K562 (cell line): ENCODE results near the gene LY6G6F. TPM values are rescaled to one million over a fixed set of nuclear protein-coding genes. Genes with fewer than 3 reads are reported as not detected.

ENCODE experiments used
- BCL6 ChIP-seq: fragments of 250-450 bp; sonication (Bioruptor Pico); IDR thresholded peaks from 2 replicates; pipeline ENCODE4 v1.4.0; 2020
- CREB1 ChIP-seq, 2 experiments: sonication (generic) in 1 of 2; formaldehyde crosslinking in 1 of 2; IDR thresholded peaks; 2 replicates each; pipeline versions ENCODE4 v1.6.1 to v1.8.0; 2012 to 2022; ENCODE audit warnings: inconsistent platforms in 1 of 2, mild to moderate bottlenecking in 1 of 2, missing genetic modification reagents in 1 of 2, moderate library complexity in 1 of 2
- DIDO1 ChIP-seq: fragments of 450-650 bp; IDR thresholded peaks from 2 replicates; pipeline ENCODE4 v1.6.1; 2016; ENCODE audit warnings: low read depth, missing biosample characterization, missing genetic modification characterization
- IFI16 ChIP-seq: fragments of 250-450 bp; sonication (Bioruptor Pico); IDR thresholded peaks from 2 replicates; pipeline ENCODE4 v2.1.2; 2022; ENCODE audit warnings: mild to moderate bottlenecking, inconsistent platforms
- JUND ChIP-seq, 2 experiments: IDR thresholded peaks; 2 replicates in 1 of 2; 3 replicates in 1 of 2; pipeline ENCODE4 v1.6.1; 2011; ENCODE audit warnings: borderline replicate concordance in 2 of 2, low read depth in 2 of 2, low read length in 2 of 2, improper control_type of control experiment in 1 of 2, missing biosample characterization in 1 of 2, missing genetic modification characterization in 1 of 2, missing genetic modification reagents in 1 of 2
- L3MBTL2 ChIP-seq: fragments of 450-650 bp; IDR thresholded peaks from 2 replicates; pipeline ENCODE4 v1.6.1; 2016; ENCODE audit warnings: mild to moderate bottlenecking, moderate library complexity
- MBD1 ChIP-seq: fragments of 250-450 bp; sonication (Bioruptor Pico); IDR thresholded peaks from 2 replicates; pipeline ENCODE4 v1.8.0; 2022; ENCODE audit warnings: inconsistent platforms
- SRSF1 ChIP-seq: fragments of 200-400 bp; formaldehyde crosslinking; IDR thresholded peaks from 2 replicates; pipeline ENCODE4 v1.6.1; 2017; ENCODE audit warnings: mild to moderate bottlenecking, low read depth, low read length, moderate library complexity
- XRCC4 ChIP-seq: IDR thresholded peaks from one replicate; pipeline ENCODE4 v1.6.1; 2011; ENCODE audit not compliant: insufficient read depth, insufficient read length; ENCODE audit errors: extremely low read depth
- ZBTB49 ChIP-seq: sonication (generic); formaldehyde crosslinking; IDR thresholded peaks from 2 replicates; pipeline ENCODE4 v1.8.0; 2022; ENCODE audit warnings: missing genetic modification reagents, mild to moderate bottlenecking, borderline replicate concordance
- polyA plus RNA-seq, 8 experiments: library from polyadenylated mRNA; depleted of rRNA in 4 of 8; stranded (reverse) in 5 of 8; unstranded in 3 of 8; fragments of >200 nt; fragmentation: Nextera tagmentation in 2 of 8; fragmentation: Illumina TruSeq in 1 of 8; extraction: Ambion mirVana in 2 of 8; extraction: Trizol in 1 of 8; gene quantifications; 2 replicates each; pipeline versions ENCODE4 v1.2.1 to v1.2.3, GENCODE V29; 2011 to 2014; ENCODE audit warnings: inconsistent platforms in 1 of 8, missing spikeins in 1 of 8
- total RNA-seq, 7 experiments: library from RNA; depleted of rRNA in 6 of 7; stranded (reverse); fragments of >200 nt in 6 of 7; fragmentation: Illumina TruSeq in 2 of 7; extraction: Trizol in 2 of 7; gene quantifications; 2 replicates each; pipeline versions ENCODE4 v1.2.1 to v1.2.3, GENCODE V29; 2011 to 2021; ENCODE audit warnings: low replicate concordance in 1 of 7
- TF ChIP-seq, protein P1 (sequence below): sonication (generic); formaldehyde crosslinking; IDR thresholded peaks from 2 replicates; pipeline ENCODE4 v1.4.0; 2020; ENCODE audit warnings: mild to moderate bottlenecking, missing genetic modification reagents
- TF ChIP-seq, protein P2 (sequence below): fragments of 250-450 bp; sonication (Bioruptor Pico); IDR thresholded peaks from 2 replicates; pipeline ENCODE4 v1.5.0; 2020; ENCODE audit warnings: mild to moderate bottlenecking, borderline replicate concordance
- TF ChIP-seq, protein P3 (sequence below): fragments of 450-650 bp; formaldehyde crosslinking; IDR thresholded peaks from 2 replicates; pipeline ENCODE4 v1.4.0; 2022; ENCODE audit warnings: missing genetic modification characterization
- TF ChIP-seq, protein P4 (sequence below): IDR thresholded peaks from 2 replicates; pipeline ENCODE4 v1.6.1; 2011; ENCODE audit warnings: borderline replicate concordance, low read depth, mild to moderate bottlenecking, moderate library complexity, low read length; ENCODE audit not compliant: insufficient read depth, poor library complexity, severe bottlenecking

The LY6G6F gene
- total and polyA plus RNA-seq, 9 of the 15 experiments (the other 6 are each of a cell fraction or from before 2014, with no cell fraction given), result 0.14 to 0.50 (median 0.28) TPM; not detected in 2

DNA sequence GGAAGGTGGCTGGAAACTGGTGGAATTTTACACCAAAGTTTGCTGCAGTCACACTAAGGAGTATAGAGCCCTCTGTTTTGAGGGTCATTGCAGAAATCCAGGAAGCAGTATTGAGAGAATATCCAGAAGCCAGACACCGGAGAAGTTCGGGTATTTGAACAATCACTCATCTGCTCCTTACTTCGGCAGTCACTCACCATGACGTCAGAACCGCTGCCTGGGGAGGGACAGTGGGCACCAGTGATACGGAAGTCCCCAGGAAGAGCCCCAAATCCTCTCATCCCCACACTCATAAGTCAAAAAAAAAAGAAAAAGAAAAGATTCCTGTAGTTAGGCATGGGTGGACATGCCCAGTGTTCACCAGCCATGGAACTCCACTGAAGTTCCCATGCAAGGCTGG is 29.8 kb upstream of the LY6G6F start (continued):
- TF ChIP-seq, protein P1, sequence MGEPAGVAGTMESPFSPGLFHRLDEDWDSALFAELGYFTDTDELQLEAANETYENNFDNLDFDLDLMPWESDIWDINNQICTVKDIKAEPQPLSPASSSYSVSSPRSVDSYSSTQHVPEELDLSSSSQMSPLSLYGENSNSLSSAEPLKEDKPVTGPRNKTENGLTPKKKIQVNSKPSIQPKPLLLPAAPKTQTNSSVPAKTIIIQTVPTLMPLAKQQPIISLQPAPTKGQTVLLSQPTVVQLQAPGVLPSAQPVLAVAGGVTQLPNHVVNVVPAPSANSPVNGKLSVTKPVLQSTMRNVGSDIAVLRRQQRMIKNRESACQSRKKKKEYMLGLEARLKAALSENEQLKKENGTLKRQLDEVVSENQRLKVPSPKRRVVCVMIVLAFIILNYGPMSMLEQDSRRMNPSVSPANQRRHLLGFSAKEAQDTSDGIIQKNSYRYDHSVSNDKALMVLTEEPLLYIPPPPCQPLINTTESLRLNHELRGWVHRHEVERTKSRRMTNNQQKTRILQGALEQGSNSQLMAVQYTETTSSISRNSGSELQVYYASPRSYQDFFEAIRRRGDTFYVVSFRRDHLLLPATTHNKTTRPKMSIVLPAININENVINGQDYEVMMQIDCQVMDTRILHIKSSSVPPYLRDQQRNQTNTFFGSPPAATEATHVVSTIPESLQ (CRISPR knock-in tag), result 0 out of 2 replicates have a peak, but pooled peaks have one; percentile 9
- TF ChIP-seq MBD1 (CRISPR knock-in tag) (no peak), ZBTB49 (CRISPR knock-in tag) (no peak), SRSF1 (no peak), BCL6 (CRISPR knock-in tag) (no peak), XRCC4 (no peak), L3MBTL2 (0 out of 2 replicates have a peak, but pooled peaks have one; percentile 29), IFI16 (CRISPR knock-in tag) (no peak), CREB1 (IDR thresholded peaks at IDR 0.05) (peak; percentile 62), CREB1 (CRISPR knock-in tag; IDR thresholded peaks at IDR 0.05) (peak; percentile 56), JUND (IDR thresholded peaks at IDR 0.05; ENCODE audit: borderline replicate concordance, low read depth, low read length) (peak; percentile 78), JUND (tag; IDR thresholded peaks at IDR 0.05; ENCODE audit: borderline replicate concordance, low read depth, low read length) (peak; percentile 75), DIDO1 (tag) (no peak)
- TF ChIP-seq, protein P2, sequence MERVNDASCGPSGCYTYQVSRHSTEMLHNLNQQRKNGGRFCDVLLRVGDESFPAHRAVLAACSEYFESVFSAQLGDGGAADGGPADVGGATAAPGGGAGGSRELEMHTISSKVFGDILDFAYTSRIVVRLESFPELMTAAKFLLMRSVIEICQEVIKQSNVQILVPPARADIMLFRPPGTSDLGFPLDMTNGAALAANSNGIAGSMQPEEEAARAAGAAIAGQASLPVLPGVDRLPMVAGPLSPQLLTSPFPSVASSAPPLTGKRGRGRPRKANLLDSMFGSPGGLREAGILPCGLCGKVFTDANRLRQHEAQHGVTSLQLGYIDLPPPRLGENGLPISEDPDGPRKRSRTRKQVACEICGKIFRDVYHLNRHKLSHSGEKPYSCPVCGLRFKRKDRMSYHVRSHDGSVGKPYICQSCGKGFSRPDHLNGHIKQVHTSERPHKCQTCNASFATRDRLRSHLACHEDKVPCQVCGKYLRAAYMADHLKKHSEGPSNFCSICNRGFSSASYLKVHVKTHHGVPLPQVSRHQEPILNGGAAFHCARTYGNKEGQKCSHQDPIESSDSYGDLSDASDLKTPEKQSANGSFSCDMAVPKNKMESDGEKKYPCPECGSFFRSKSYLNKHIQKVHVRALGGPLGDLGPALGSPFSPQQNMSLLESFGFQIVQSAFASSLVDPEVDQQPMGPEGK, result no peak
- TF ChIP-seq, protein P3, sequence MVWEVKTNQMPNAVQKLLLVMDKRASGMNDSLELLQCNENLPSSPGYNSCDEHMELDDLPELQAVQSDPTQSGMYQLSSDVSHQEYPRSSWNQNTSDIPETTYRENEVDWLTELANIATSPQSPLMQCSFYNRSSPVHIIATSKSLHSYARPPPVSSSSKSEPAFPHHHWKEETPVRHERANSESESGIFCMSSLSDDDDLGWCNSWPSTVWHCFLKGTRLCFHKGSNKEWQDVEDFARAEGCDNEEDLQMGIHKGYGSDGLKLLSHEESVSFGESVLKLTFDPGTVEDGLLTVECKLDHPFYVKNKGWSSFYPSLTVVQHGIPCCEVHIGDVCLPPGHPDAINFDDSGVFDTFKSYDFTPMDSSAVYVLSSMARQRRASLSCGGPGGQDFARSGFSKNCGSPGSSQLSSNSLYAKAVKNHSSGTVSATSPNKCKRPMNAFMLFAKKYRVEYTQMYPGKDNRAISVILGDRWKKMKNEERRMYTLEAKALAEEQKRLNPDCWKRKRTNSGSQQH (CRISPR knock-in tag), result no peak; the same call in 1 of the 2 replicates
- TF ChIP-seq, protein P4, sequence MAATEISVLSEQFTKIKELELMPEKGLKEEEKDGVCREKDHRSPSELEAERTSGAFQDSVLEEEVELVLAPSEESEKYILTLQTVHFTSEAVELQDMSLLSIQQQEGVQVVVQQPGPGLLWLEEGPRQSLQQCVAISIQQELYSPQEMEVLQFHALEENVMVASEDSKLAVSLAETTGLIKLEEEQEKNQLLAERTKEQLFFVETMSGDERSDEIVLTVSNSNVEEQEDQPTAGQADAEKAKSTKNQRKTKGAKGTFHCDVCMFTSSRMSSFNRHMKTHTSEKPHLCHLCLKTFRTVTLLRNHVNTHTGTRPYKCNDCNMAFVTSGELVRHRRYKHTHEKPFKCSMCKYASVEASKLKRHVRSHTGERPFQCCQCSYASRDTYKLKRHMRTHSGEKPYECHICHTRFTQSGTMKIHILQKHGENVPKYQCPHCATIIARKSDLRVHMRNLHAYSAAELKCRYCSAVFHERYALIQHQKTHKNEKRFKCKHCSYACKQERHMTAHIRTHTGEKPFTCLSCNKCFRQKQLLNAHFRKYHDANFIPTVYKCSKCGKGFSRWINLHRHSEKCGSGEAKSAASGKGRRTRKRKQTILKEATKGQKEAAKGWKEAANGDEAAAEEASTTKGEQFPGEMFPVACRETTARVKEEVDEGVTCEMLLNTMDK, result no peak
